Caco-2 (cell line): ENCODE data around the gene SORL1. TPM values are rescaled to one million over a fixed set of nuclear protein-coding genes. Genes with fewer than 3 reads are reported as not detected.

Experiments used
- BruUV-seq: library from RNA; stranded (reverse); fragments of 400-500 nt; replicated peaks from 2 replicates; lab custom pipeline; 2021; lab: Mats Ljungman, UMichigan
- CTCF ChIA-PET: fragments of 300-600 bp; sonication (Branson Sonifier 250); formaldehyde crosslinking; loops from one replicate; lab custom pipeline; 2022; ENCODE audit warnings: antibody characterized with exemption; lab: Charles Lee
- POLR2A ChIA-PET: fragments of 300-600 bp; sonication (Branson Sonifier 250); formaldehyde crosslinking; loops from one replicate; lab custom pipeline; 2022; ENCODE audit warnings: antibody characterized with exemption; lab: Charles Lee
- DNase-seq, 2 experiments: peaks; one replicate each; pipeline versions ENCODE4 v3.0.0 to v3.0.0-alpha.2; 2020 to 2022
- H3K27me3 ChIP-seq: replicated peaks from 2 replicates; pipeline ENCODE4 v1.6.0; 2011; ENCODE audit warnings: low read length; ENCODE audit not compliant: control insufficient read depth, insufficient read depth
- H3K36me3 ChIP-seq: 2 replicates; pipeline ENCODE4 v1.5.1; 2011; ENCODE audit warnings: low read length; ENCODE audit not compliant: control insufficient read depth, insufficient read depth
- H3K4me1 ChIP-seq: fragments of 250-450 bp; sonication (Bioruptor Pico); 2 replicates; pipeline ENCODE4 v1.5.1; 2020; ENCODE audit warnings: mild to moderate bottlenecking
- H3K4me3 ChIP-seq: 2 replicates; pipeline ENCODE4 v1.5.1; 2011; ENCODE audit warnings: low read depth, mild to moderate bottlenecking, control low read depth, low read length
- H3K9me3 ChIP-seq: fragments of 250-450 bp; sonication (Bioruptor Pico); 2 replicates; pipeline ENCODE4 v1.5.1; 2020; ENCODE audit warnings: mild to moderate bottlenecking, moderate library complexity
- H3K27ac Mint-ChIP-seq: one replicate; pipeline ENCODE4 v1.8.0; 2022; ENCODE audit warnings: mixed read lengths; ENCODE audit not compliant: unreplicated experiment
- H3K27me3 Mint-ChIP-seq: one replicate; pipeline ENCODE4 v1.8.0; 2022; ENCODE audit warnings: mixed read lengths; ENCODE audit not compliant: insufficient read depth, unreplicated experiment
- H3K36me3 Mint-ChIP-seq: one replicate; pipeline ENCODE4 v1.8.0; 2022; ENCODE audit warnings: mild to moderate bottlenecking, mixed read lengths; ENCODE audit not compliant: insufficient read depth, unreplicated experiment
- H3K4me1 Mint-ChIP-seq: one replicate; pipeline ENCODE4 v1.8.0; 2022; ENCODE audit warnings: low read depth, mixed read lengths; ENCODE audit not compliant: unreplicated experiment
- H3K4me3 Mint-ChIP-seq: one replicate; pipeline ENCODE4 v1.8.0; 2022; ENCODE audit warnings: mild to moderate bottlenecking, moderate library complexity, mixed read lengths; ENCODE audit not compliant: unreplicated experiment
- H3K9me3 Mint-ChIP-seq: one replicate; pipeline ENCODE4 v1.8.0; 2022; ENCODE audit warnings: mixed read lengths; ENCODE audit not compliant: unreplicated experiment
- CTCF ChIP-seq, 2 experiments: fragments of 200-600 bp in 1 of 2; IDR thresholded peaks; 1 replicate in 1 of 2; 2 replicates in 1 of 2; pipeline versions ENCODE4 v1.5.1 to v1.8.0; 2011 to 2022; ENCODE audit warnings: antibody characterized with exemption in 1 of 2, control low read depth in 1 of 2, inconsistent platforms in 1 of 2, low read depth in 1 of 2, low read length in 1 of 2, mild to moderate bottlenecking in 1 of 2, moderate library complexity in 1 of 2; ENCODE audit not compliant: insufficient read depth in 1 of 2, severe bottlenecking in 1 of 2, unreplicated experiment in 1 of 2
- intact Hi-C: fragments of 100-400 bp; cut with micrococcal nuclease; formaldehyde crosslinking; loops from one replicate; pipeline ENCODE4 v1.10.0; 2022; ENCODE audit not compliant: unreplicated experiment
- total RNA-seq: library from RNA; stranded (reverse); gene quantifications from 2 replicates; pipeline ENCODE4 v1.2.3, GENCODE V29; 2022

The SORL1 gene
- total RNA-seq, 1 experiment from 2014 or later: 26.3 TPM

GRCh38 chr11:121412711-121413415, 39.3 kb upstream of the SORL1 start:
- no peak for DNase-seq
- no peaks in the 10 kb centered on the region for H3K4me1 ChIP-seq
- no peak for TF ChIP-seq CTCF (IDR thresholded peaks at IDR 0.05; ENCODE audit: insufficient read depth in 1 of 2, low read depth in 1 of 2, low read length in 1 of 2, severe bottlenecking in 1 of 2, unreplicated experiment in 1 of 2)
- Mint-ChIP-seq H3K27me3 (peaks cover 2% of the 10 kb centered on the region), H3K27ac (no peak overlapping the region), H3K36me3 (no peaks in the 10 kb centered on the region), H3K4me3 (no peak overlapping the region), H3K4me1 (no peaks in the 10 kb centered on the region), H3K9me3 (no peaks in the 10 kb centered on the region)
- no TSS peak for BruUV-seq
- CTCF ChIA-PET: no interaction called here
- no peaks in the 10 kb centered on the region for H3K36me3 ChIP-seq
- no peaks in the 10 kb centered on the region for H3K27me3 ChIP-seq
- intact Hi-C loops: no loop called here
- H3K9me3 ChIP-seq: no peaks in the 10 kb centered on the region
- H3K4me3 ChIP-seq: no peak overlapping the region
- POLR2A ChIA-PET: no interaction called here

- Histone ChIP-seq H3K36me3 (no peaks in the 10 kb centered on the region), H3K27me3 (no peaks in the 10 kb centered on the region), H3K4me3 (no peak overlapping the region), H3K4me1 (no peaks in the 10 kb centered on the region), H3K9me3 (no peaks in the 10 kb centered on the region)
- ChIA-PET CTCF (no interaction called here), POLR2A (no interaction called here)
- H3K27ac Mint-ChIP-seq: no peak overlapping the region
- H3K9me3 Mint-ChIP-seq: no peaks in the 10 kb centered on the region
- intact Hi-C loops: no loop called here
- peaks cover 2% of the 10 kb centered on the region for H3K27me3 Mint-ChIP-seq
- no TSS peak for BruUV-seq
- H3K4me3 Mint-ChIP-seq: no peak overlapping the region
- no peaks in the 10 kb centered on the region for H3K36me3 Mint-ChIP-seq
- DNase-seq: no peak
- TF ChIP-seq CTCF (IDR thresholded peaks at IDR 0.05; ENCODE audit: insufficient read depth in 1 of 2, low read depth in 1 of 2, low read length in 1 of 2, severe bottlenecking in 1 of 2, unreplicated experiment in 1 of 2): no peak
- H3K4me1 Mint-ChIP-seq: no peaks in the 10 kb centered on the region
Measured at GRCh38 chr11:121414141-121414913, 37.8 kb upstream of the SORL1 start.

GRCh38 chr11:121415856-121416255, 36.3 kb upstream of the SORL1 start:
- H3K36me3 ChIP-seq: no peaks in the 10 kb centered on the region
- H3K4me1 ChIP-seq: no peaks in the 10 kb centered on the region
- Mint-ChIP-seq H3K27me3 (peaks cover 2% of the 10 kb centered on the region), H3K4me3 (no peak overlapping the region), H3K27ac (no peak overlapping the region), H3K9me3 (no peaks in the 10 kb centered on the region), H3K36me3 (no peaks in the 10 kb centered on the region), H3K4me1 (no peaks in the 10 kb centered on the region)
- intact Hi-C loops: no loop called here
- no peak overlapping the region for H3K4me3 ChIP-seq
- no TSS peak for BruUV-seq
- no peaks in the 10 kb centered on the region for H3K27me3 ChIP-seq
- DNase-seq: no peak
- H3K9me3 ChIP-seq: no peaks in the 10 kb centered on the region
- no peak for TF ChIP-seq CTCF (IDR thresholded peaks at IDR 0.05; ENCODE audit: insufficient read depth in 1 of 2, low read depth in 1 of 2, low read length in 1 of 2, severe bottlenecking in 1 of 2, unreplicated experiment in 1 of 2)
- CTCF ChIA-PET: interaction anchor here (0.8 kb wide), 1 partner anchor 12 kb away, joined by 3 read pairs; no protein-coding TSS in a partner anchor
- POLR2A ChIA-PET: interaction anchor here (0.5 kb wide), 1 partner anchor 11 kb away, joined by 3 read pairs; no protein-coding TSS in a partner anchor
